Spleen (tissue), 11 donors: ENCODE data around the gene UBAC1. TPM values are rescaled to one million over a fixed set of nuclear protein-coding genes. Genes with fewer than 3 reads are reported as not detected.
"Not testable (repeated sequence)": the region's sequence is repeated elsewhere in the genome, so short reads cannot be mapped to it uniquely, and the experiment has no call there.

ENCODE experiments used
- DNase-seq: peaks from one replicate; pipeline ENCODE4 v3.0.0-alpha.2; 2020
- H3K27ac ChIP-seq, 8 donors: fragments of 200-600 bp; sonication (generic) in 7 of 8; 1 replicate in 4 of 8; 2 replicates in 4 of 8; pipeline versions ENCODE4 v1.5.0 to v1.8.0; 2016 to 2021; ENCODE audit warnings: inconsistent platforms in 4 of 8, mild to moderate bottlenecking in 4 of 8, moderate library complexity in 1 of 8
- H3K27me3 ChIP-seq, 7 donors: fragments of 200-600 bp; sonication (generic) in 6 of 7; replicated peaks in 1 of 7; 1 replicate in 4 of 7; 2 replicates in 3 of 7; pipeline versions ENCODE4 v1.5.0 to v1.8.0; 2016 to 2021; ENCODE audit warnings: inconsistent platforms in 3 of 7, mild to moderate bottlenecking in 1 of 7
- H3K36me3 ChIP-seq, 6 donors: fragments of 200-600 bp; sonication (generic) in 5 of 6; 1 replicate in 4 of 6; 2 replicates in 2 of 6; pipeline versions ENCODE4 v1.5.0 to v1.8.0; 2016 to 2021; ENCODE audit warnings: inconsistent platforms in 2 of 6
- H3K4me1 ChIP-seq, 6 donors: fragments of 200-600 bp; sonication (generic) in 5 of 6; 1 replicate in 3 of 6; 2 replicates in 3 of 6; pipeline versions ENCODE4 v1.5.0 to v1.8.0; 2016 to 2021; ENCODE audit warnings: inconsistent platforms in 3 of 6
- H3K4me3 ChIP-seq, 8 donors: fragments of 200-600 bp; sonication (generic) in 7 of 8; 1 replicate in 4 of 8; 2 replicates in 4 of 8; pipeline versions ENCODE4 v1.5.0 to v1.8.0; 2016 to 2021; ENCODE audit warnings: inconsistent platforms in 4 of 8, mild to moderate bottlenecking in 4 of 8, moderate library complexity in 2 of 8
- H3K9me3 ChIP-seq, 8 donors: fragments of 200-600 bp; sonication (generic) in 7 of 8; 1 replicate in 4 of 8; 2 replicates in 4 of 8; pipeline versions ENCODE4 v1.5.0 to v1.8.0; 2016 to 2021; ENCODE audit warnings: inconsistent platforms in 4 of 8
- CTCF ChIP-seq, 11 experiments: fragments of 200-600 bp in 7 of 11; fragments of 450-650 bp in 4 of 11; sonication (generic) in 4 of 11; IDR thresholded peaks in 8 of 11; conservative IDR thresholded peaks in 3 of 11; 1 replicate in 7 of 11; 2 replicates in 4 of 11; pipeline versions ENCODE4 v1.4.0 to v1.8.0; 2016 to 2021; ENCODE audit warnings: antibody characterized with exemption in 11 of 11, inconsistent platforms in 4 of 11, mild to moderate bottlenecking in 1 of 11
- POLR2A ChIP-seq, 3 donors: fragments of 450-650 bp; IDR thresholded peaks; one replicate each; pipeline ENCODE4 v1.5.1; 2017; ENCODE audit warnings: antibody characterized with exemption in 3 of 3, mild to moderate bottlenecking in 1 of 3
- POLR2AphosphoS5 ChIP-seq, 3 donors: sonication (generic); formaldehyde crosslinking; IDR thresholded peaks; one replicate each; pipeline ENCODE4 v1.5.1; 2017; ENCODE audit warnings: antibody characterized with exemption in 3 of 3
- WGBS, 5 donors: extraction: QIAGEN DNeasy Blood & Tissue Kit in 3 of 5; methylation state at CpG; one replicate each; pipeline versions ENCODE4 v1.1.5 to v1.1.7; 2013 to 2018; 5-methylcytosine and 5-hydroxymethylcytosine counted together
- intact Hi-C: fragments of 100-400 bp; cut with DNase I; formaldehyde crosslinking; loops from one replicate; pipeline ENCODE4 v1.15.0; 2023; ENCODE audit warnings: low total_unique reads
- polyA plus RNA-seq, 3 donors: library from polyadenylated mRNA; stranded (reverse); fragments of 200-250 nt; gene quantifications; one replicate each; pipeline ENCODE4 v1.2.1, GENCODE V29; 2013
- total RNA-seq, 7 donors: library from RNA; depleted of rRNA in 3 of 7; stranded (reverse); fragments of >200 nt in 3 of 7; fragmentation: NEBNext Ultra II Directional in 4 of 7; extraction: Animal tissue kit (Norgen Biotek cat#: 25700) in 4 of 7; gene quantifications; one replicate each; pipeline versions ENCODE4 v1.1.0 to v1.2.1, GENCODE V29; 2016 to 2021
- donor health status: healthy with polysubstance abuse.
- donor health status: DM: no; HTN: no; CAD: no; lungs with moderate emphysema.
- donor health status: DM: no; HTN: no; CAD: no.
- donor health status: Bipolar disorder and iron deficiency.
- donor health status: healthy.
- donor health status: DM: no; HTN: no; CAD: no.
- donor health status: DM: yes; HTN: yes; CAD: no.

UBAC1 gene
- total and polyA plus RNA-seq, 10 donors, result 28.0 to 45.8 (median 34.5) TPM

DNA sequence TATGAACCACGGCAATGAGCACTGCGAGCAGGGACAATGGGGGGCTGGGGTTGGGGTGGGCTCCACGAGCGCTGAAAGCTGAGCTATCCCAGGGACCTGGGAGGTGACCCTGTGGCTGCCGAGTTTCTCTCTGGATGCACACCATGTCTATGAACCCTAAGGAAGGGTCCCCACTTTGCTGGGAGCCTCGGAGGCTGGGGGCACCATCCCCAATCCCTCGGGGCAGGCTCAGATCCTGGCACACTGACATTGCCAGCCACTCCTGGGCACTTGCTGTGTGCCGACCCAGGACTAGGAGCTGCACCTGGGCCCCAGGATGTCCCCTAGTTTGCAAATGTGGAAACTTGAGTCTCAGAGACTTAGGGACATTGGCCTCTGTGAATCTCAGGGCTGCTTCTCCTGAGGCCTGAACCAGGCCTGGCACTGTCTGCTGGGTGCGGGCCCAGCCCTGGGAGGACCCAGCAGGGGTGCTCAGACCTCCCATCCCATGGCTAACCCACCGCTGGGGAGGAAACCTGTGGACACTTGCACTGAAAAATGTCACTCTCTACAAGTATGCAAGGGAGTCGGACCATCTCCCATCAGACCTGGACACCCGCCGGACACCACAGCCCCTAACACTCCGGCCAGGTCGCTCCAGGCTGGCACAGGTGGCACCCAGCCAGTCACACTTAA, 40.8 kb downstream of the UBAC1 start:
- no peaks in the 10 kb centered on the region for H3K27me3 ChIP-seq
- no peak overlapping the region for H3K27ac ChIP-seq
- H3K9me3 ChIP-seq, result peaks cover 3 to 47% (median 44%) of the 10 kb centered on the region in 8 donors
- WGBS, 5 donors, result 90 to 95% (median 94%) methylated on average over 12 to 15 of the region's 15 CpGs
- intact Hi-C loops, result no loop called here
- TF ChIP-seq POLR2A (IDR thresholded peaks at IDR 0.05) (no peak), CTCF (IDR thresholded peaks at IDR 0.05 in 8 of 11, conservative IDR thresholded peaks at IDR 0.05 in 3 of 11) (no peak), POLR2AphosphoS5 (IDR thresholded peaks at IDR 0.05) (no peak)
- no peak overlapping the region for H3K4me3 ChIP-seq
- DNase-seq, result peak; percentile 52
- H3K4me1 ChIP-seq, result peaks cover 0 to under 1% (median 0%) of the 10 kb centered on the region in 6 donors
- H3K36me3 ChIP-seq, result peaks cover 0 to 36% (median 13%) of the 10 kb centered on the region in 6 donors

- TF ChIP-seq POLR2AphosphoS5 (IDR thresholded peaks at IDR 0.05) (peak in 2 of 3 donors; percentile 23 to 33), POLR2A (IDR thresholded peaks at IDR 0.05) (no peak), CTCF (IDR thresholded peaks at IDR 0.05 in 8 of 11, conservative IDR thresholded peaks at IDR 0.05 in 3 of 11) (no peak)
Measured at GRCh38 chr9:135919318-135919890, 41.8 kb downstream of the UBAC1 start.

DNA sequence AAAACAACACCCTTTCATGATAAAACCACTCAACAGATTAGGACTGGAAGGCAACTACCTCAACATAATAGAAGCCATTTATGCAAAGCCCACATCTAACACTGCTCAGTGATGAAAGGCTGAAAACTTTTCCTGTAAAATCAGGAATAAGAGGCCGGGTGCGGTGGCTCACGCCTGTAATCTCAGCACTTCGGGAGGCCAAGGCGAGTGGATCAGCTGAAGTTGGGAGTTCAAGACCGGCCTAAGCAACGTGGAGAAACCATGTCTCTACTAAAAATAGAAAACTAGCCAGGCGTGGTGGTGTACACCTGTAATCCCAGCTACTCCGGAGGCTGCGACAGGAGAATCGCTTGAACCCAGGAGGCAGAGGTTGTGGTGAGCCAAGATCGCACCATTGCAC, 44.9 kb downstream of the UBAC1 start:
- Histone ChIP-seq H3K36me3 (peaks cover 0 to 56% (median 30%) of the 10 kb centered on the region in 6 donors), H3K9me3 (peaks cover 3 to 80% (median 69%) of the 10 kb centered on the region in 8 donors)
- H3K4me3 ChIP-seq, H3K4me1 ChIP-seq, intact Hi-C loops, H3K27me3 ChIP-seq, H3K27ac ChIP-seq: not testable (repeated sequence)
- peak; percentile 11 for DNase-seq
- 93 to 98% (median 94%) methylated on average over 12 of the region's 12 CpGs for WGBS, 5 donors

More at GRCh38 chr9:135919318-135919890, 41.8 kb downstream of the UBAC1 start:
- Histone ChIP-seq H3K4me1 (no peaks in the 10 kb centered on the region), H3K4me3 (no peak overlapping the region), H3K27ac (no peak overlapping the region), H3K36me3 (peaks cover 0 to 36% (median 23%) of the 10 kb centered on the region in 6 donors), H3K9me3 (peaks cover 3 to 57% (median 54%) of the 10 kb centered on the region in 8 donors), H3K27me3 (no peaks in the 10 kb centered on the region)
- DNase-seq, result peak; percentile 60
- WGBS, 5 donors, result 96 to 99% (median 97%) methylated on average over 10 to 11 of the region's 11 CpGs
- intact Hi-C loops, result no loop called here

DNA sequence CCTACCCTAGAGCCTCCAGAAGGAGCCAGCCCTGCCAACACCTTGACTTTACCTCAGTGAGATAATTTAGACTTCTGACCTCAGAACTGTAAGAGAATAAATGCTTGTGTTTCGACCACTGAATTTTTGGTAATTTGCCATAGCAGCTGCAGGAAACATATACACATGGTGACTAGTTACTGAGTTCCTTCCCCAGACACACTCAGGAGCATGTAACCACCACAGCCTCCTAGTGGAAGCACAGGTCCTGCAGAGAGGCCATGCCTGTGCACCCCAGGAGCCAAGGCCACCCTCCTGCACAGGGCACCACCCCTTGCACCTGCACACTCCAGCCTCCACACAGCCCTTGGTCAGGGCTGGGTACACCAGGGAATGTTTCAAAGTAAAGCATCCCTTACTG, 46.3 kb downstream of the UBAC1 start:
- H3K27me3 ChIP-seq, result no peaks in the 10 kb centered on the region
- DNase-seq, result peak; percentile 29
- WGBS, 5 donors, result 81 to 100% (median 96%) methylated on average over 1 of the region's 1 CpG
- no peak overlapping the region for H3K27ac ChIP-seq
- peaks cover 0 to 12% (median 2%) of the 10 kb centered on the region in 6 donors for H3K4me1 ChIP-seq
- no peak for TF ChIP-seq POLR2A (IDR thresholded peaks at IDR 0.05)
- no peak for TF ChIP-seq CTCF (IDR thresholded peaks at IDR 0.05 in 8 of 11, conservative IDR thresholded peaks at IDR 0.05 in 3 of 11)
- peak in 1 of 3 donors; percentile 12 for TF ChIP-seq POLR2AphosphoS5 (IDR thresholded peaks at IDR 0.05)
- H3K4me3 ChIP-seq, result no peak overlapping the region
- intact Hi-C loops, result no loop called here
- H3K36me3 ChIP-seq, result peaks cover 0 to 65% (median 30%) of the 10 kb centered on the region in 6 donors
- peaks cover 3 to 78% (median 68%) of the 10 kb centered on the region in 8 donors for H3K9me3 ChIP-seq

DNA sequence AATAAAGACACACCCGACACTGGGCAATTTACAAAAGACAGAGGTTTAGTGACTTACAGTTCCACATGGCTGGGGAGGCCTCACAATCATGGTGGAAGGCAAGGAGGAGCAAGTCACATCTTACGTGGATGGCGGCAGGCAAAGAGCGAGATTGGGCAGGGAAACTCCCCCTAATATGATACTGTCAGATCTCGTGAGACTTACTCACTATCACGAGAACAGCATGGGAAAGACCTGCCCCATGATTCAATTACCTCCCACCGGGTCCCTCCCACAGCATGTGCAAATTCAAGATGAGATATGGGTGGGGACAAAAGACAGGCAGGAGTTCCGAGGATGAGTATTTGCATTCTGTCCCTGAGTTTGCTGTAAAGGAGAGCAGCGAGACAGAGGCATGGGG, 49.9 kb downstream of the UBAC1 start:
- H3K4me3 ChIP-seq, intact Hi-C loops, H3K27me3 ChIP-seq, H3K27ac ChIP-seq: not testable (repeated sequence)
- DNase-seq, result peak; percentile 33
- H3K9me3 ChIP-seq, result peaks cover 0 to 41% (median 32%) of the 10 kb centered on the region in 8 donors
- 89 to 96% (median 96%) methylated on average over 9 of the region's 9 CpGs for WGBS, 5 donors
- peaks cover 17 to 36% (median 26%) of the 10 kb centered on the region in 6 donors for H3K4me1 ChIP-seq
- peaks cover 0 to 59% (median 29%) of the 10 kb centered on the region in 6 donors for H3K36me3 ChIP-seq
